HUDEP-2 (cell line): ENCODE results near the gene AGR2.
"Not testable (repeated sequence)": the region's sequence is repeated elsewhere in the genome, so short reads cannot be mapped to it uniquely, and the experiment has no call there.

Source experiments
- DNase-seq, 76 experiments: peaks; one replicate each; lab custom pipeline; 2025; ENCODE audit not compliant: unreplicated experiment in 76 of 76; lab: John Stamatoyannopoulos, UW

Gene AGR2

DNA sequence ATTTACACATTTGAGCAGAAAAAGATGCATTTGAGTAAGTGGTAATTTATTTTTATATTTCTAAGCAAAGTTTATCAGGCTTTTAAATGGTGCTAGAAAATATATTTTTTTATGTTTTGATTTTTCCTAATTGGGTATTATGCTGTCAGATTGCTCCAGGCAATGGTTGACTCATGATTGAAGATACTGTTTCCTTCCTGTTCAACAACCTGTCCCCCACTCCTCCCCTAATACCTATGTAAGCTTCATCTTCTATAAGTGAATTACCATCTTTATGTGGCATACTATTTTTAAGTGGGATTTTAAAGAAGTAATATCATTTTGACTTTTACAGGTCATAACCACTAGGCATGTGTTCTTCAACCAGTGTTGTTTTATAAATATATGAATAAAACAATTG, 29.8 kb downstream of the AGR2 start:
- no peak for DNase-seq

DNA sequence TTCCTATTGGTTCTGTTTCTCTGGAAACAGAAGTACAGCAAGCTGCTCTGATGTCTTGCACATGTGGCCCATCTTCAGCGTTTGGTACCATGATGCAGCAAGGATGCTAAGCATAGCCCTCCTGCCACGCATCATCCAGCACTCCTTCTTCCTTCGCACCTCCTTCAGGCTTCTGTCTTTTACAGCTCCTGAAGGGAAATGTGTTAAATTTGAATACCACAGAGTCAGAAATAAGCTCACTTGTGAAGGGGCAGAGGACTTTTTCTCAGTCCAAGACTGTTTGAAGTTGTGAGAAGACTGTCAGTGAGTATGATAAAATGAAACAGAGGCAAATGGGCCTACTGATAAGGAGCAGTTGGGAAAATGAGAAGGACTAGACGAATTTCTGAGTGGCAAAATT, 30.5 kb downstream of the AGR2 start:
- DNase-seq: peak in 20 of 76 experiments; percentile 10 to 52 (median 28)

DNA sequence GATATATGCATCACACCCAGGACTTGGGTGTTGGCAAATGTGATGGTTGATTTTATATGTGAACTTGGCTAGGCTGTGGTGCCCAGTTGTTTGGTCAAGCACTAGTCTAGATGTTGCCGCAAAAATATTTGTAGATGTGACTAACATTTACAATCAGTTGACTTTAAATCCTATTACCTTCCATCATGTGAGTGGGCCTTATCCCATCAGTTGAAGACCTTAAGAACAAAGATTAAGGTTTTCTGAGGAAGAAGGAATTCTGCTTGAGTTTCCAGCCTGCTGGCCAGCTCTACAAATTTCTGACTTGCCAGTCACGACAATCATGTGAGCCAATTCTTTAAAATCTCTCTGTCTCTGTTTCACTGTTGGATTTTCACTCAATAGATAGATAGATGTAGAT, 30.9 kb downstream of the AGR2 start:
- no peak for DNase-seq

DNA sequence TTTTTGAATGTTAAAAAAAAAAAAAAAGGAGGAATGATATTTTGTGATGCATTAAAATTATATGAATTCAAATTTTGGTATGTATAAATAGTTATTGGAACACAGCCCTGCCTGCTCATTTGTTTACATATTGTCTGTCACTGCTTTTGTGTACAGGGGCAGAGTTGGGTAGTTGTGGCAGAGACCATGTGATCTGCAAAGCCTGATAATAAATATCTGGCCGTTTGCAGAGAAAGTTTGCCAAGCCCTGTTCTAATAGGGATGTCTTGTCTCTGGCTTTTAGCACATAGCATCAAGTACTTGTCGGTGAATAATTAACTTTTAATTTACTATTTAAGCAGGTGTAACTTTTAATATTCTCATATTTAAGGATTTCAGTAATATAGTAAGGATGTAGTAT, 31.5 kb downstream of the AGR2 start:
- DNase-seq: peak in 56 of 76 experiments; percentile 4 to 81 (median 38)

DNA sequence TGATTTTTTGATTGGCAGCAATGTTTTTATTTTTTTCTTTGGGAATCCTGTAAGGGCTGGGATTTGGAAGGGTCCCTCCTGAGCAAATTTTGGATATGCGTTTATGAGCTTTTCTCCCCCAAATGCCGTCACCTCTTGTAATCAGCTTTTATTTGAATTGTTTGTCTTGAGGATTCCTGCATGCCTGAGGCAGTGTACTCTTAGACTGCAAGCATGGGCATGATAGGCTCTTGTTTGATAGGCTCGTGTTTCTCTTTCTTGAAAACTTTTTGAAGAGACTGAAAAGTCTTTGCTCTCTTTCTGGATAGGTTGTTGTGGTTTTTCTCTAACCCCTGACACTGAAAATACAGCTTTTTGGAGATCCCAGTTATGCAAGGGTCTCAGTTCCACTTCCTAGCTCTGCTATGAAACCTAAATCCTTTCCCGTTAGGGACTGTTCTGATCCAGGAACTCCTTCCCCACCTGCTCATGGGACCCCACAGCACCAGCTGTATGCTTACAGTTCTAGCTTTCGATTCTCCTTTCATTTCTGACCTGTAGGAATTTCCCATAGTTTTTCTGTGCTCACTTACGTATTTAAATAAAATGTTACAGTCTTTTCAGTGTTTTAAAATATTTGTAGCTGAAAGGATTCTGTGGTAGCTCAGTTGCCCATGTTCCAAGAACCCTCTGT, 34.0 kb downstream of the AGR2 start:
- no peak for DNase-seq

DNA sequence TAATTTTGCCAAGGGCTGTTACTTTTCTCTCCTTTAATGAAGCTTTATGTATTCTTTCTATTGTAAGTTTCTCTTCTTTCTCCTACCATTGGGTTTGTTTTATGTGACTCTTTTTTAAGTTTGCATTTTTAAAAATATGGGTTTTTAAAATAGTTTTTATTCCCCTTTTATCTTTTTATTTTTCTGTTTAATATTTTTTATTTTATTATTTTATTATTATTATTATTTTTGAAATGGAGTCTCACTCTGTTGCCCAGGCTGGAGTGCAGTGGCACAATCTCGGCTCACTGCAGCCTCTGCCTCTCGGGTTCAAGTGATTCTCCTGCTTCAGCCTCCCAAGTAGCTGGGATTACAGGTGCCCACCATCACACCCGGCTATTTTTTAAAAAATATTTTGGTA, 34.8 kb downstream of the AGR2 start:
- DNase-seq: not testable (repeated sequence)

DNA sequence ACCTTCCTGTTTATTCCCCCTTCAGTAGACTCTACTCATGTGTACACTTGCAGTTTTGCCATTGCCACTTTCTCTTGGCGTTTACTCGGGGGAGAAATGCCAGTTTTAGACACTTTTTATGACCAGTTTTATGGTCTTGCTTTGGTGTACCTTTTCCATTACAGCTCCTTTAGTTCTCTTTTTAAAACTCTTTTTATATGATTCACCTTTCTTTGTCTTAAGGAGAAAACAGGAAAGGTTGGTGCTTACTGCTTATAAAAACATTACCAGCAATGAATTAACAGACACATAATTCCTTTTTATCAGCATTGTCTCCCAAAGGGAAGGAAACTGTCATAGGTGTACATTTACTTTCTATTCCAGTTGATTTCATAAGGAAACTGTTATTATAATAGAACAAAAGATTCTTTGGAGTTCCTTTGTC, 39.4 kb downstream of the AGR2 start:
- no peak for DNase-seq

DNA sequence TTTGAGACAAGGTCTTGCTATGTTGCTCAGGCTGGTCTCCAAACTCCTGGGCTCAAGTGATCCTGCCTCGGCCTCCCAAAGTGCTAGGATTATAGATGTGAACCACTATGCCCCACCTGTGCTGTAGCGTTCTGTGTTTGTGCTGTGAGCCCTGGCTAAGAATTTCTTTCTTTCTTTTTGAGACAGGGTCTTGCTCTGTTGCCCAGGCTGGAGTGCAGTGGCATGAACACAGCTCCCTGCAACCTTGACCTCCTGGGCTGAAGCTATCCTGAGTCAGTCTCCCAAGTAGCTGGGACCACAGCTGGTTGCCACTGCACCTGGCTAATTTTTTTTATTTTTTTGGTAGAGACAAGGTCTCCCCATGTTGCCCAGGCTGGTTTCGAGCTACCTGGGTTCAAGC, 39.9 kb downstream of the AGR2 start:
- DNase-seq: no peak

DNA sequence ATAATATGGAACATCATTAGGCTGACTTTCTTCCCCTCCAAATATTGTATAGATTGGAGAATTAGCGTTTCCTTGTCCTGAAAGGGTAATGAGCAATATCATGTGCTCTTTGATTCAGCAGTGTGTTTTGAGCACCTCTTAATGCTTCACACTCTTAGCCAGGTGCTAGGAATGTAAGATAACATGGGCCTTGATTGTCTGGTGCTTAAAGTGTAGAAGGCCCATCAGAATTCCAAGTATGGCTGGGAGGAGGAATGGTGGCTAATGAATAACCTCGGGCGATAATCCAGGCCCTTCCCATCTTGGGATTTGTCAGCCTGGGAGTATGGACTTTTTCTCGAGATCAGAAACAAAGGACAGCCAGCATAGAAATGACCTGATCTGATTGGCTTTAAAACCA, 42.6 kb downstream of the AGR2 start:
- DNase-seq: no peak

DNA sequence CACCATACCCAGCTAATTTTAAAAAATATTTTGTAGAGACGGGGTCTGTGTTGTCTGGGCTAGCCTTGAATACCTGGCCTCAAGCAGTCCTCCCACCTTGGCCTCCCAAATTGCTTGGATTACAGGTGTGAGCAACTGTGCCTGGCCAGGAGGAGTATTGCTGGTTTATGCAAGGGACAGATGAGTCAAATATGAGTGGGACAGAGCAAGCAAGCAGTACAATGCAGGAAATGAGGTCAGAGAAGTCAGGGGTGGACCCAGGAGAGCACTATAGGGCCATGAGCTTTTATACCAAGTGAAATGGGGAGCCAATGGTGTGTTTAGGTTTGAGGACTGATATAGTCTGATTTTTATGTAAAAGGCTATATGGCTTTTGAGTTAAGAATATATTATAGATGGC, 45.0 kb downstream of the AGR2 start:
- no peak for DNase-seq

DNA sequence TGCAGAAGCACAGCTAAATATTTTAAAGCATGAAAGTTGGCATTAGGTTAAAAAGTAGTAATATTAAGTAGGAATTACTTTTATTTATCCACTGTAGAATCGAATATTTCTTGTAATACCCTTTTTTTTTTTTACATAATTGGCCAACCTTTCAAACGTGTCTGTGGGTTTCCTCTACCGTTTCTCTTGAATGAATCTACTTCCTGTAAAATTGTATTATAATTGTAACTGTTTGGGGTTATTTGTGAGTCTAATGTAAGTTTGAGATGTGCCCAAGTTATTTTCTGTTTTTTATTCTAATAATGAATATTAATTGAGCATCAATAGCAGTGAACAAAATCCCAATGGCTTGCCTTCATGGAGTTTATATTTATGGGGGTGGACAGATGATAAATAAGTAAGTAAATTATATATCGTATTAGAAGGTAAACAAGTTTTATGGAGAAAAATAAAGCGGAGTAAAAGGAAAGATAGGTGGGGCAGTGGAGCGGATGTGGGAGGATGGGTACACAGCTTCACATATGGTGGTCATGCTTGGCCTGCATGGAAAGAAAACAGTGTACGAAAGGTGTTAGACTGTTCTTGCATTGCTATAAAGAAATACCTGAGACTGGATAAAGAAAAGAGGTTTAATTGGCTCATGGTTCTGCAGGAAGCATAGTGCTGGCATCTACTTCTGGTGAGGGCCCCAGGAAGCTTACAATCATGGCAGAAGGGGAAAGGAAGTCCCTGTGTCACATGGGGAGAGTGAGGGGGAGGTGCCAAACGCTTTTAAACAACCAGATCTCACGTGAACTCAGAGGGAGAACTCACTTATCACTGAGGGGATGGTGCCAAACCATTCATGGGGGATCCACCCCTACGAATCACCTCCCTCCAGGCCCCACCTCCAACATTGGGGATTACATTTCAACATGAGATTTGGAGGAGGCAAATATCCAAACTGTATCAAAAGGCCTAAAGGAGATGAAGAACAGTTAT, 45.9 kb downstream of the AGR2 start:
- peak in 29 of 76 experiments; percentile 1 to 52 (median 24) for DNase-seq

DNA sequence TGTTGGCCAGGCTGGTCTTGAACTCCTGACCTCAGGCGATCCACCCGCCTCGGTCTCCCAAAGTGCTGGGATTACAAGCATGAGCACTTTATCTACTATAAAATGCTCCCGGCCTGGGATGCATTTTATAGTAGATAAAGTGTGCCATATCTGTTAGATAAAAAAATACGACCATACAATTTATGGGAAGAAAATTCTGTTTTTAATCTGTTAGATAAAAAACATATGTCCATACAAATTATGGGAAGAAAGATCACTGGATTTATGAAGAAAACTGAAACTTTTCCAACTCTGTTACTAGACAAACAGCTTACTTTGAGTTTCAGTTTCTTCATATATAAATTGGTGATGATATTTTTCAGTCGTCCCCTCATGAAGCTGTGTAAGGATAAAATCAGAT, 46.8 kb downstream of the AGR2 start:
- DNase-seq: no peak

DNA sequence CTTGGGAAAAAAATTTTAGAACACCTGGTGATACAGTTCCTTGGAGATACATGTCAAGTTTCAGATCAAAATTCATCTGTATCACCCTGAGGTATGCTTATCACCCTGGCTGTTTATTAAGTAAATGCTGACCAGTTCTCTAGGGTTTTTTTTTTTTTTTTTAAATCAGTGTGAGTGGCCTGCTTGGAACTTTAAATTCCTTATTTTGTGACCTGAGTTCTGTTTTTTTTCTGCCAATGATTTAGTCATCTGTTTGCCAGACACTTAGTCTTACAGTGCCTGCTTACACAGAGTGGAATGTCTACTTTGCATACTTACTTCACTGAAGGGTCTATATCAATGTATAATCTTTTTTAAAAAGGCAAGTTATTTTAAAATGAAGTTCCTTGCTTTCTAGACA, 49.4 kb downstream of the AGR2 start:
- DNase-seq: no peak

DNA sequence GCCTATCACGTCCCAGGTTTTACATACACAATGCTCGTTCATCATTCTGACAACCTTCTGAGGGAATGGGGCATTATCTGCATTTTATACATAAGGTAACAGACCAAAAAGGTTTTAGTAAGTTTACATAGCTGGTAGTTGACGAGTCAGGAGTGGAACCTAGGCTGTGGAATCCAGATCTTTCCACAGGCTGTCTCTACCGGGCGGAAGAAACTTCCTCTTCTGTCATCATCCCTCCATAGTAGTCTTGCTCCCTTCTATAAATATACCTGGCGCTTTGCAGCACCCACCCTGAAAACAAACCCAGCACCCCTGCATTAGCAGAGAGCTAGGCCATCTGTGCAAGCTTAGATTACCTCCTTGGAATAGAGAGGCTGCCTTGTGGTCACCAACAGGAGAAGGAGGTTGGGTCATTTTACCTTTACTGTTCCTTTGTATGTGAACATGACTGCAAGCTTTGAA, 49.9 kb downstream of the AGR2 start:
- DNase-seq: no peak

DNA sequence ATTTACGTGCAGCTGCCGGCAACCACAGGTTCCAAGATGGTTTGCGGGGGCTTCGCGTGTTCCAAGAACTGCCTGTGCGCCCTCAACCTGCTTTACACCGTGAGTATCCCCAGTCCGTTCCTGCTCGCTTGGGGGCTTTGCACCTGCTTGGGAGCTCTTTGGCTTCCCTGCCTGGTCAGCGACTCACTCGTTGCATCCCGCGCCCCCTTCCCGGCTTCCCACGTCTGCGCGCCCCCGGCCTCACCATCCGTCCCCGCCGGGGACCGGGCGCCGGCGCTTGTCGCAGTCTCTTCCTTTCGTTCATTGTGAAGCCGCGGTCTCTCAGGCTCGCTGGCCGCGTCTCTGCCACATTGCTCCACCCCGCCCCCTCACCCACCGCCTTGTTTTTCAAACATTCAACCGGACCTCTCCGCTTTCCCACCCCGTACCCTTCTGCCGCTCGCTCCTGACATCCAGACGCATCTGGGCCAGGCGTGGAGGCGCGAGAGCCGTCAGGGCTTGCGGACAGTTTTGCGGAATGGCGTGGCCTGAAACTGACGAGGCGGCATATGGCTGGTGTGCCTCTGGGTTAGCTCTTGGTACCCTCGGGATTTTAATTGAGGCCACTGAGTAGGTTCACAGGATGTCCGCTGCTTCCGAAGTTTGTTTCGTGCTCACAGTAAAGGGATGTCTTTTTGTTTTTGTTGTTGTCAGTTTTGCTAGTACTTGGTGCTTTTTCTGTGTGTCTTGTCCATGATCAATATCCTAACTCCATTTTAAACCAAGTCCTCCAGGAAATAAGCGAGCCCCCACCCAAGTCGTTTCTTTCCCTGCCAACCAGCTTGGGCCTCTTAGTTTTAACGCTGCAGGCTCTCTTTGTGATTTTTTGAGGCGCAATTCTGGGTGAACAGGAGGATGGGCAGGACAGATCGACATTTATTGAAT, 50.6 kb downstream of the AGR2 start:
- DNase-seq: peak in 24 of 76 experiments; percentile 16 to 74 (median 38)

DNA sequence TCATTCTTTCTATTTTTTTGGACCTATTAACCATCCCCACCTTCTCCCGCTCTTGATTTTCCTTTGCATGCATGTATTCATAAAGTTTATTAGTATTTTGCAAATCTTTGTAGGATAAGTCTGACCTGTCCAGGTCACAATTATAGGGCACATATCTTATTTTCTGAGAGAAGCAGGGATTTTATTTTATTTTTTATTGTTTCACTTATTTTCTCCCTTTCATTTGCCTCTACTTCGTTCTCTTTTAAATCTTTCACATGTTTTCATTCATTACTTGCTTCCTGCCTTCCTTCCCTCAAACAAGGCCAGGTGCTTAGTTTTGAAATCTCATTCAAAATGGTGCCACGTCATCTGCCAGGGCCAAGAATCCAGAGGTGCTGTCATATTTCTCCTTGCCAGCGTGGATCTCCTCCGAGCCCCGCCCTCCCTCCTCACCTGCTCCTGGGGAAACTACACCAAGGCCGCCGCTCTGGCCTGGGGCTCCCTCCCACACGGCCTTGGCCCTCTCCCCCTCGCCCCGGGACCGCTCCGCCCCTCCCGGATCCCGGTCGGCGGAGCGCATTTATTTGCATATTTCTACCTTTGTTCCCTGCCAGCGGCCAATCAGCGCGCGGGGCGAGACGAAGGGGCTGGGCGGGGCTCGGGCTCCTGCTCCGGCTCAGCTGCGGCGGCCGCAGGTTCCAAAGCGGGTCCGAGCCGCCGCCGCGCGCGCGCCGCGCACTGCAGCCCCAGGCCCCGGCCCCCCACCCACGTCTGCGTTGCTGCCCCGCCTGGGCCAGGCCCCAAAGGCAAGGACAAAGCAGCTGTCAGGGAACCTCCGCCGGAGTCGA, 51.5 kb downstream of the AGR2 start, which contains the start of gene TSPAN13:
Gene TSPAN13 (plus strand): TSS at position 654 of the 830 bp plus-strand sequence. CDS start 213 bp downstream, outside the sequence.
- DNase-seq: peak in 74 of 76 experiments; percentile 23 to 91 (median 73)

DNA sequence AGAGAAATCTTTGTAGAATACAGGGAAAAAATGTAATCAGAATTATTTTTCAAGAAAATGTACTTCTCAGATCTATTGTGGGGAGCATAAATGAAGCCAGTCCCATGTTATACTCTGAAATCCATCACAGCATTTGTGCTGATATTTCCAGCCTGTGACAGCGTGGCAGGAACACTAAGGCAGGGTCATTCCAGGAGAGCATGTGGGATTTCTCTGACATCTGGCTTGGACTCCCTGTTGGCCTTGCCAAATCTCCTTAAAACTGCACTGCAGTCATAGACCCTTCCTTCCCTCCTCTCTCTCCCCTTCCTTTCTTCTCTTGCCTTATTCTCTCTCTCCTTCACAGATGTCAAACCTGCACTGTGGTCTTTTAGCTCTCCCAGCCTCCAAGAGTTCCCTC, 57.7 kb downstream of the AGR2 start:
- DNase-seq: no peak

DNA sequence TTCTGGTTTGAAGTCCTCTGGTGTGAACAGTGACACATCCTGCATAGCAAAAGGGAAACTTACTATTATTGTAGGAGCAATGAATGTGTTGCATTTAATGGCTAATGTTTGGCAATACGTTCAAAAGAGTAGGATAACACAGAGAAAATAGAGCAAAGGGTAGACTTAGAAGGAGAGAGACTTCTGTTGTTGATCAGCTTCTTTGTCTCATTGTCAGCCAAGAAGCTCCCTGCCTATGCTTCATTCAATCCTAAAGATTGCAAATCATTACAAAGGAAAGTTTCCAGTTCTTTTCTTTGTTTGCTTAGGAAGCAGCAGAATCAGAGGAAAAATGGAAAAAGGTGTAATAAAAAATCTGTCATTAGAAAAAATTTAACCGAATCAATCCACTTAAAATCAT, 59.2 kb downstream of the AGR2 start:
- no peak for DNase-seq

DNA sequence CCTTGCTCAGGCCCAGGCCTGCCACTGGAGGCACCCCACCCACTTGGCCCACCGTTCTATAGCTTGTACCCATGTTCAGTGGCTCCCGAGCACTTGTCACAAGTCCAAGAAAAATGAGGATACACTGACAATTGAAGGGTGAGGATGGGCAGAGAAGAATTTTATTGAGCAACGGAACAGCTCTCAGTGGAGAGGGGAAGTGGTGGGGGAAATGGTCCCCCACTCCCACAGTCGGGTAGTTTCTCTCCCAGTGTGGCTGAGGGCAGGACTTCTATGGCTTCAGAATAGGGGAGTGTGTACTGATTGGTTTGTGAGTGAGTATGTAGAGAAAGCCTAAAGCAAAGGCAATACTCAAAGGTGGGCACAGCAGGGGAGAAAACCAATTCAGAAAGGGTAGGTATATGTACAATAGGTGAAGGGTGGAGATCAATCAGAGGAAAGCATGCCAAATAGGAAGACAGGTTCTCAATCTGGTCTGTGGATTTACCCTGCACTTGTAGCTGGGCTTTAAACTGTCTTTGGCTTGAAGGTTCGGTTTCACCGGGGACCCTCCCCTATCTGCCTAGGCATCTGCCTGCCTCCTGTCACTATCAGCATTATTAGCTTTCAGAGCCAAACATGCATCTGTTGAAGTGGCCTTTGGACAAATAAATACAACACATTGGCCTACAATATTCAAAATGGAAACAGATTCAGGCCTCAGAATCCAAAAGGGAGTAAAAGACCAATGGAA, 60.1 kb downstream of the AGR2 start:
- no peak for DNase-seq
